Stomach (tissue), 9 donors: ENCODE data around the gene KLF16. TPM values are rescaled to one million over a fixed set of nuclear protein-coding genes. Genes with fewer than 3 reads are reported as not detected.

Experiments used
- DNase-seq, 2 donors: peaks; one replicate each; pipeline versions ENCODE4 v3.0.0 to v3.0.0-alpha.2; 2013 to 2019
- H3K27ac ChIP-seq, 5 donors: fragments of 200-600 bp in 4 of 5; sonication (generic) in 4 of 5; one replicate each; pipeline ENCODE4 v1.5.1; 2013 to 2019; ENCODE audit warnings: mild to moderate bottlenecking in 1 of 5, moderate library complexity in 1 of 5
- H3K27me3 ChIP-seq, 3 donors: fragments of 200-600 bp; sonication (generic); one replicate each; pipeline ENCODE4 v1.5.1; 2017 to 2019; ENCODE audit warnings: mixed run types in 1 of 3
- H3K36me3 ChIP-seq, 4 donors: fragments of 200-600 bp; sonication (generic); 1 replicate in 3 of 4; 2 replicates in 1 of 4; pipeline ENCODE4 v1.5.1; 2016 to 2019
- H3K4me1 ChIP-seq, 4 donors: fragments of 200-600 bp; sonication (generic); one replicate each; pipeline ENCODE4 v1.5.1; 2016 to 2019
- H3K4me3 ChIP-seq, 4 donors: fragments of 200-600 bp; sonication (generic) in 3 of 4; one replicate each; pipeline ENCODE4 v1.5.1; 2016 to 2019; ENCODE audit warnings: mild to moderate bottlenecking in 1 of 4
- H3K9me3 ChIP-seq, 4 donors: fragments of 200-600 bp; sonication (generic); one replicate each; pipeline ENCODE4 v1.5.1; 2016 to 2019
- CTCF ChIP-seq, 7 experiments: fragments of 450-650 bp in 4 of 7; fragments of 200-600 bp in 3 of 7; sonication (generic) in 3 of 7; IDR thresholded peaks; one replicate each; pipeline ENCODE4 v1.5.1; 2016 to 2019; ENCODE audit warnings: antibody characterized with exemption in 7 of 7, control low read depth in 2 of 7, mild to moderate bottlenecking in 1 of 7
- EP300 ChIP-seq: sonication (generic); formaldehyde crosslinking; IDR thresholded peaks from one replicate; pipeline ENCODE4 v1.6.1; 2017; ENCODE audit warnings: antibody characterized with exemption
- POLR2A ChIP-seq, 4 donors: fragments of 450-650 bp; IDR thresholded peaks; one replicate each; pipeline ENCODE4 v1.6.1; 2016; ENCODE audit warnings: antibody characterized with exemption in 4 of 4, control low read depth in 2 of 4, mild to moderate bottlenecking in 1 of 4, moderate library complexity in 1 of 4
- POLR2AphosphoS5 ChIP-seq, 3 donors: sonication (generic); formaldehyde crosslinking; IDR thresholded peaks; one replicate each; pipeline ENCODE4 v1.6.1; 2016; ENCODE audit warnings: antibody characterized with exemption in 3 of 3
- WGBS, 5 donors: extraction: QIAGEN DNeasy Blood & Tissue Kit in 3 of 5; methylation state at CpG; one replicate each; pipeline versions ENCODE4 v1.1.5 to v1.1.7; 2013 to 2018; 5-methylcytosine and 5-hydroxymethylcytosine counted together
- intact Hi-C: fragments of 100-400 bp; cut with DNase I; formaldehyde crosslinking; loops from one replicate; pipeline ENCODE4 v1.15.1; 2023; ENCODE audit warnings: low total_unique reads
- polyA plus RNA-seq, 3 donors: library from polyadenylated mRNA; stranded (reverse); fragments of 200-250 nt; gene quantifications; one replicate each; pipeline ENCODE4 v1.2.3, GENCODE V29; 2013
- total RNA-seq, 5 donors: library from RNA; depleted of rRNA; stranded (reverse); fragments of >200 nt; gene quantifications; one replicate each; pipeline versions ENCODE4 v1.1.0 to v1.2.3, GENCODE V29; 2014 to 2016
- donor health status: healthy with polysubstance abuse.
- donor health status: Bipolar disorder and iron deficiency.
- donor health status: healthy.

Gene KLF16
- total and polyA plus RNA-seq, 8 donors: 3.5 to 31.9 (median 7.6) TPM; not detected in 1

DNA sequence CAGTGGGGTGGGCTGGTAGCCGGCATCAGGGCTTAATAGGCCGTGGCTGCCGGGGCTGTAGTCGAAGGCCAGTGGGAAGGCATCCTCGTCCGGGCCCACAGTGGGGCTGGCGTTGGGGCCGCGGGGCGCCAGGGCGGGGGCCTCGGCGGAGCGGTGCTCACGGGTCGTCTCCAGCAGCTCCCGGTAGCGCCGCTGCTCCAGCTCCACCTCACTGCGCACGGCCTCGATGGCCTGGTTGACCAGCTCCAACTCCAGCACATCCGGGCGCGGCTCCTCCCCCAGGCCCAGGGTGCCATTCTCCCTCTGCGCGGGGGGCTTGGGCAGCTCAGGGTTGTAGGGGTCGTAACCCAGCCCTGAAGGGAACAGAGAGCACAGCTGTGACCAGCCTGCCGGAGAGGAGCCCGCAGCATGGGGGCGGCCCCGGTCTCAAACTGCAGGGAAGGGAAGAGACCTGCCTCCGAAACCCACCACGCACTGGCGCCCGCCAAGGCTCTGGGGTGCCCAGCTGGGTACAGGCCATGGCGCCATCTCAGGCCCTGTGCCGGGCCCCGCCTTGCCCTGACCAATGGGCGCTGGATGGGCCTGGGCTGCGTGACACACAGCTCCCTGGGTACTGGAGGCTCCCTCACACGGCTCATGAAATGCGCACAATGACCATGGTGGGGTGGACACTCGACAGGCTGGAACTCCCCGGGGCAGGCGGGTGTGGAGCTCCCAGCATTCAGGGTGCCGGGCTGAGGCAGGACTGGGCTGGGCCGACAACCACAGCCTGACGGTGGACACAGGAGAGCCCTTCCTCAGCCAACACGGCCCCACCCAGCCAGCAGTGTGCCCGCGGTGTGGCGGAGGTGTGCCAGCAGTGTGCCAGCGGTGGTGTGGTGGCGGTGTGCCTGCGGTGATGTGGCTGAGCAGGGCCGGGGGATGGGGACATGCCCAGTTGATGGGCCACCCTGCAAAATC is 34.8 kb downstream of the KLF16 start:
- H3K27ac ChIP-seq: no peak overlapping the region
- DNase-seq: no peak
- intact Hi-C loops: loop anchor here (10.0 kb wide), 1 partner anchor 274 kb away; no protein-coding TSS in a partner anchor
- H3K27me3 ChIP-seq: no peaks in the 10 kb centered on the region
- 87 to 96% (median 90%) methylated on average over 14 to 57 of the region's 57 CpGs for WGBS, 5 donors
- TF ChIP-seq POLR2A (IDR thresholded peaks at IDR 0.05) (no peak), EP300 (no peak), CTCF (IDR thresholded peaks at IDR 0.05) (no peak), POLR2AphosphoS5 (IDR thresholded peaks at IDR 0.05) (no peak)
- no peak overlapping the region for H3K4me3 ChIP-seq
- peaks cover 9 to 42% (median 27%) of the 10 kb centered on the region in 4 donors for H3K4me1 ChIP-seq
- peaks cover 30 to 80% (median 70%) of the 10 kb centered on the region in 4 donors for H3K36me3 ChIP-seq
- H3K9me3 ChIP-seq: no peaks in the 10 kb centered on the region

DNA sequence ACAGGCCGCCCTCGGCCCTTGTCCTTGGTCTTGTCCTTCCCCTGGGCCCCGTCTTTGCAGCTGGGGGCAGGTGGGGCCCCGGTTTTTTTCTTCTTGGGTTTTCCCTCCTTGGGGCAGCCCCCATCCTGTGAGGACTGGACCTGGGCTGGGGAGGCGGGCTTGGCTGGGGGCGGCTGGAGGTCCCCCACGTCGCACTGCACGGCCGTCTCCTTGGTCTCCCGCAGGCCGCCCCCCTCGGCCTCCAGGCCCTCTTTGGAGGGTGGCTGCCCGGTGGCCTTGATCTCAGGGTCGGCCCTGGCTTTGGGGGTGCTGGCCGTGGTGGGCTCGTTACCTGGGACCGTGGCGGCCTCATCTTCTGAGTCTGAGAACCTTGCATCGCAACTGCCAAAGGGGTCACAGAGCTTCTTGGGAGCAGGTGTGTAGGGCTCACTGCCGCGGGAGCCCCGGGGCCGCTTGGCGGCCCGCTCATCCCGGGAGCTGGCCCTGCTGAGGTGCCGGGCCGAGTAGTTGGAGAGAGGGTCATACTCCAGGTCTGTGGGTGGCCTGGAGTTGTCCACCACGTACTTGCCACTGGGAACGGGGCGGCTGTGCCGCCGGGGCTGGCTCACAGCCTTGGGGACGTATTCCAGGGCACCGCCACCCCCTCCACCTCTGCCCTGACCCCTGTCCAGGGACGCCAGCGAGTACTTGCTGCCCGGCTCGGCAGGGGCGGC is 35.7 kb downstream of the KLF16 start:
- DNase-seq: no peak
- Histone ChIP-seq H3K4me3 (no peak overlapping the region), H3K27ac (no peak overlapping the region), H3K4me1 (peaks cover 9 to 36% (median 23%) of the 10 kb centered on the region in 4 donors), H3K36me3 (peaks cover 33 to 88% (median 78%) of the 10 kb centered on the region in 4 donors), H3K9me3 (no peaks in the 10 kb centered on the region), H3K27me3 (no peaks in the 10 kb centered on the region)
- 90 to 97% (median 94%) methylated on average over 20 to 41 of the region's 41 CpGs for WGBS, 5 donors
- intact Hi-C loops: loop anchor here (10.0 kb wide), 1 partner anchor 273 kb away; no protein-coding TSS in a partner anchor
- no peak for TF ChIP-seq CTCF (IDR thresholded peaks at IDR 0.05)
- TF ChIP-seq EP300: no peak
- TF ChIP-seq POLR2AphosphoS5 (IDR thresholded peaks at IDR 0.05): no peak
- TF ChIP-seq POLR2A (IDR thresholded peaks at IDR 0.05): no peak

GRCh38 chr19:1826557-1827521 is 36.5 kb downstream of the KLF16 start:
- Histone ChIP-seq H3K36me3 (peaks cover 37 to 91% (median 81%) of the 10 kb centered on the region in 4 donors), H3K27ac (no peak overlapping the region), H3K9me3 (no peaks in the 10 kb centered on the region), H3K27me3 (no peaks in the 10 kb centered on the region), H3K4me1 (peaks cover 9 to 36% (median 23%) of the 10 kb centered on the region in 4 donors), H3K4me3 (no peak overlapping the region)
- 65 to 77% (median 69%) methylated on average over 27 to 63 of the region's 63 CpGs for WGBS, 5 donors
- DNase-seq: peak in 1 of 2 donors; percentile 47
- TF ChIP-seq CTCF (IDR thresholded peaks at IDR 0.05): no peak
- no peak for TF ChIP-seq POLR2AphosphoS5 (IDR thresholded peaks at IDR 0.05)
- no peak for TF ChIP-seq POLR2A (IDR thresholded peaks at IDR 0.05)
- no peak for TF ChIP-seq EP300
- intact Hi-C loops: loop anchor here (10.0 kb wide), 1 partner anchor 272 kb away; no protein-coding TSS in a partner anchor
